ENCODE results near the gene SARS2.
"Not testable (repeated sequence)": the region's sequence is repeated elsewhere in the genome, so short reads cannot be mapped to it uniquely, and the experiment has no call there.

Gene SARS2

DNA sequence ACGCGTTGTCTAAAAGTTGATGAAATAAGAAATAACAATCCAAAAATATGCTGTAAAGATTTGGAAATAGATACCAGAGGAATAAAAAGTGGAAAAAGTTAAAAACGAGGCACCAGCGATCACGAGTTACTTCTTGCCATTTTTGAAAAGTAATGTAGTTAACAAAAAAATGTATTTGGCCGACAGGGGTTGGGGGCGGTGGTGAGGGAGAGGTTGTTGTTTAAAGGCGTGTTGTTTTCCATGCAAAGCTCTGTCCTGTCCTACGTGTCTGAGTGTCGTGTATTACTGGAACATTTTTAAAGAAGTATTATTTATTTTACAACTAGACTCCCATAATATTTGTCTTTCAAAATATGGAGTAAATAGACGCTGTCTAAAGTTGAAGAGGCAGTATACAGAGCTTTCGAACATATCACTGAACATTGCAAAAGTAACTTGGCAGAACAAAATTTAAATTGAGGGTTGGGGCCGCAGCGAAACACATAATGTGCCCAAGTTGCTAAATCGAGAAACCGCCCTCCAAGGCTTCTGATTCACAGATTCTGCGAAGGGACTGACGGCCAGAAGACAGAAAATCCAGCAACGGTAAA is 44.2 kb upstream of the SARS2 start:
- DNase-seq (ENCODE audit: low read depth) = no peak
- H3K4me3 ChIP-seq (ENCODE audit: low read depth, low read length) = no peak overlapping the region
- TF ChIP-seq, protein P1, sequence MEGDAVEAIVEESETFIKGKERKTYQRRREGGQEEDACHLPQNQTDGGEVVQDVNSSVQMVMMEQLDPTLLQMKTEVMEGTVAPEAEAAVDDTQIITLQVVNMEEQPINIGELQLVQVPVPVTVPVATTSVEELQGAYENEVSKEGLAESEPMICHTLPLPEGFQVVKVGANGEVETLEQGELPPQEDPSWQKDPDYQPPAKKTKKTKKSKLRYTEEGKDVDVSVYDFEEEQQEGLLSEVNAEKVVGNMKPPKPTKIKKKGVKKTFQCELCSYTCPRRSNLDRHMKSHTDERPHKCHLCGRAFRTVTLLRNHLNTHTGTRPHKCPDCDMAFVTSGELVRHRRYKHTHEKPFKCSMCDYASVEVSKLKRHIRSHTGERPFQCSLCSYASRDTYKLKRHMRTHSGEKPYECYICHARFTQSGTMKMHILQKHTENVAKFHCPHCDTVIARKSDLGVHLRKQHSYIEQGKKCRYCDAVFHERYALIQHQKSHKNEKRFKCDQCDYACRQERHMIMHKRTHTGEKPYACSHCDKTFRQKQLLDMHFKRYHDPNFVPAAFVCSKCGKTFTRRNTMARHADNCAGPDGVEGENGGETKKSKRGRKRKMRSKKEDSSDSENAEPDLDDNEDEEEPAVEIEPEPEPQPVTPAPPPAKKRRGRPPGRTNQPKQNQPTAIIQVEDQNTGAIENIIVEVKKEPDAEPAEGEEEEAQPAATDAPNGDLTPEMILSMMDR (IDR thresholded peaks at IDR 0.05; ENCODE audit: low read depth, low read length, missing control alignments) = no peak

DNA sequence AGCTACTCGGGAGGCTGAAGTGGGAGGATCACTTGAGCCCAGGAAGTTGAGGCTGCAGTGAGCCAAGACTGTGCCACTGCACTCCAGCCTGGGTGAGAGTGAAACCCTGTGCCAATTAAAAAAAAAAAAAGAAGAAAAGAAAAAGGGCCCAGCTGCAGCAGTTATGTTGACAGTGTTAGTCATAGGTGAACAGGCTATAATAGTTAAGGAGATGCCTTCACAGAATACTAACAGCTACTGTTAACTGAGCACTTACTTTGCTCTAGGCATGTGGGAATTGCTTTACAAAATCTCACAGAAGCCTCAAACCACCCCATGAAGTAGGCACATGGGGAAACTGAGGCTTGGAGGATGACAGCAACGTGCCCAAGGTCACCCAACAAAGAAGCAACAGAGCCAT is 41.1 kb upstream of the SARS2 start:
- TF ChIP-seq, protein P1 (IDR thresholded peaks at IDR 0.05; ENCODE audit: low read depth, low read length, missing control alignments) = no peak
- no peak overlapping the region for H3K4me3 ChIP-seq (ENCODE audit: low read depth, low read length)
- DNase-seq (ENCODE audit: low read depth) = no peak

DNA sequence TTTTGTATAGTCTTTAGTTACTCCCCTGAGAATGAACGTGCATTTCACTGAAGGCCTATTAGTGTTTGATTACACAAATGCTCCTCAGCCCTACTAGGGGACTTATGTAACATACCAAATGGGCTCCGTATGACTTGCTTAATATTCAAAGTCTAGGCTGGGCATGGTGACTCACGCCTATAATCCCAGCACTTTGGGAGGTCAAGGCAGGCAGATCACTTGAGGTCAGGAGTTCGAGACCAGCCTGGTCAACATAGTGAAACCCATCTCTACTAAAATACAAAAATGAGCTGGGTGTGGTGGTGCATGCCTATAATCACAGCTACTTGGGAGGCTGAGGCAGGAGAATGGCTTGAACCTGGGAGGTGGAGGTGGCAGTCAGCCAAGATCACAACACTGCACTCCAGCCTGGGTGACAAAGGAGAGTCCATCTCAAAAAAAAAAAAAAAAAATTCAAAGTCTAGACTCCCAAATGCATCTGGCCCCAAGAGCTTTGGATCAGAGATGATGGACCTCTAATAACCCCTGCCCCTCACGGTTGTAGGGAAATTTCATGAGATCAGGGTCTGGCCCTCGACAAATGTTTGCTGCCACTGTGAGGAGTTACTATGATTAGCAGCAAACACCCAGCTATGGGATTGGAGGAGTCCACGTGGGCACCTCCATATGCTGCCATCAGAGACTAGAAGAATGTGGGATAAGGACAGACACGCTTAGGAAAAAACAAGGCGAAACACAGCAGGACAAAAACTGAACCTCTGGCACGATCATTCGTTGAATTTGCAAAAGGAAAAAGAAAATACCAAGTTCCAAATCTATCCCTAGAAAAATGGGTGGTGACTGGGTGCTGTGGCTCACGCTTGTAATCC is 40.3 kb upstream of the SARS2 start:
- no peak overlapping the region for H3K4me3 ChIP-seq (ENCODE audit: low read depth, low read length)
- TF ChIP-seq, protein P1 (IDR thresholded peaks at IDR 0.05; ENCODE audit: low read depth, low read length, missing control alignments) = no peak
- no peak for DNase-seq (ENCODE audit: low read depth)

DNA sequence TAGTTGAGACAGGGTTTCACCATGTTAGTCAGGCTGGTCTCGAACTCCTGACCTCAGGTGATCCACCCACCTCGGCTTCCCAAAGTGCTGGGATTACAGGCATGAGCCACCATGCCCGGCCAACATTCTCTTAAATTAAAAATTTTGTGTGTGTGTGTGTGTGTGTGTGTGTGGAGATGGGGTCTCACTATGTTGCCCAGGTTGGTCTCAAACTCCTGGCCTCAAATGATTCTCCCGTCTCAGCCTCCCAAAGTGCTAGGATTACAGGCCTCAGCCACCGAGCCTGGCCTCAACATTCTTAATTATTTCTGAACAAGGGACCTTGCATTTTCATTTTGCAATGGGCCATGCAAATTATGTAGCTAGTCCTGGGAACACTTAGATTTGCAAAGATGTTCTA is 35.6 kb upstream of the SARS2 start:
- not testable (repeated sequence) for H3K4me3 ChIP-seq (ENCODE audit: low read depth, low read length); DNase-seq (ENCODE audit: low read depth)

DNA sequence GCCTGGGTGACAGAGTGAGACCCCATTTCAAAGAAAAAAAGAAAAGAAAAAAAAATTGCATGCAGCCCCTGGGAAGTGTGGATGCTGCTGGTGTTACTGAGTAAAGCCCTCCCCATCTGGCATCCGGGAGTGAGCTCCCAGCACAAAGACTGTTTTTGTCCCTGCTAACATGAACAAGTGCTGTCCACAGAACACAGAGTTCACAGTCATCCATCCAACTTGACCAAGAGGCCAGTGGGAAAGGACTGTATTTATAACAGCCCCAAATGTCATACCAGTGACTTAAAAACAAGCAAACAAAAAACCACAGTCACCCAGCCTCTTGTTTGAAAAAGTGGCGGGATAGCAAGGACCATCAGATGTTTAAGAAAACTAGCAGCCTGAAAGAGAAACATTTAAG is 34.2 kb upstream of the SARS2 start:
- no peak for DNase-seq (ENCODE audit: low read depth)
- TF ChIP-seq, protein P1 (IDR thresholded peaks at IDR 0.05; ENCODE audit: low read depth, low read length, missing control alignments) = no peak
- no peak overlapping the region for H3K4me3 ChIP-seq (ENCODE audit: low read depth, low read length)

DNA sequence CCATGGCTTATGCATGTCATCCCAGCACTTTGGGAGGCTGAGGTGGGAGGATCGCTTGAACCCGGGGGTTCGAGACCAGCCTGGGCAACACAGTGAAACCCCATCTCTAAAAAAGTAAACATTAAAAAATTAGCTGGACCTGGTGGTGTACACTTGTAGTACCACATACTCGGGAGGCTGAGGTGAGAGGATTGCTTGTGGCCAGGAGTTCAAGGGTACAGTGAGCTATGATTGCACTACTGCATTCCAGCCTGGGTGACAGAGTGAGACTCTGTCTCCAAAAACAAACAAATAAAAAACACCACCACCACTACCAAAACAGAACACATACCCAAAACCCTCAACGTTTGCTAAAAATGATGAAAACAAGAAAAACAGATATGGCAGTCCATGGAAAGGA is 29.1 kb upstream of the SARS2 start:
- H3K4me3 ChIP-seq (ENCODE audit: low read depth, low read length) = no peak overlapping the region
- no peak for DNase-seq (ENCODE audit: low read depth)
- TF ChIP-seq, protein P1 (IDR thresholded peaks at IDR 0.05; ENCODE audit: low read depth, low read length, missing control alignments) = no peak

DNA sequence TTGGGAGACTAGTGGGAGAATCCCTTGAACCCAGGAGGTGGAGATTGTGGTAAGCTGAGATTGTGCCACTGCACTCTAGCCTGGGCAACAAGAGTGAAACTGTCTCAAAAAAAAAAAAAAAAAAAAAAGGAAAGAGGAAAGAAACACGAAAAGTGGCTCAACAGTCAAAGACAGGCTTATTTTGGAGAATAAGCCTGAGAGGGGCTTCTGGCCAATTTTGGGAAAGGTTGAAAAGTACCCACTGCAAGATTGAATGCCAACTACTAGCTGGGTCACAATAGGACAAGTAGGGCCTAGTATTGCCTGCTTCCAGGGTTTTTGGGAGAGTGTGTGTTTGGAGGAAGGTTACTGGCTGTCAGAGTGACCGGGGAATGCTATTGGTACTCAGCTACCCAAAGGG is 27.7 kb upstream of the SARS2 start:
- DNase-seq (ENCODE audit: low read depth) = no peak
- TF ChIP-seq, protein P1 (IDR thresholded peaks at IDR 0.05; ENCODE audit: low read depth, low read length, missing control alignments) = no peak
- H3K4me3 ChIP-seq (ENCODE audit: low read depth, low read length) = no peak overlapping the region
